Liver (tissue), 9 donors: ENCODE measurements around the gene TBC1D1. TPM values are rescaled to one million over a fixed set of nuclear protein-coding genes. Genes with fewer than 3 reads are reported as not detected.

Source experiments
- DNase-seq: peaks from one replicate; pipeline ENCODE4 v3.0.0-alpha.2; 2017; ENCODE audit warnings: low spot score
- H3K27ac ChIP-seq, 2 donors: one replicate each; pipeline ENCODE4 v1.7.0; 2013; ENCODE audit warnings: inconsistent platforms in 2 of 2, low read length in 2 of 2, control low read depth in 1 of 2, low read depth in 1 of 2, mild to moderate bottlenecking in 1 of 2
- H3K27me3 ChIP-seq, 4 donors: one replicate each; pipeline versions ENCODE4 v1.6.1 to v1.7.0; 2013; ENCODE audit warnings: low read length in 3 of 4, inconsistent platforms in 1 of 4, mild to moderate bottlenecking in 1 of 4, moderate library complexity in 1 of 4; ENCODE audit not compliant: control insufficient read depth in 4 of 4, insufficient read depth in 4 of 4
- H3K36me3 ChIP-seq, 4 donors: one replicate each; pipeline versions ENCODE4 v1.6.1 to v1.7.0; 2013; ENCODE audit warnings: low read length in 3 of 4, mild to moderate bottlenecking in 3 of 4, low read depth in 1 of 4, moderate library complexity in 1 of 4; ENCODE audit not compliant: control insufficient read depth in 4 of 4, insufficient read depth in 3 of 4
- H3K4me1 ChIP-seq, 4 donors: one replicate each; pipeline versions ENCODE4 v1.6.1 to v1.7.0; 2013; ENCODE audit warnings: low read length in 3 of 4, mild to moderate bottlenecking in 3 of 4, moderate library complexity in 1 of 4; ENCODE audit not compliant: control insufficient read depth in 4 of 4, insufficient read depth in 4 of 4
- H3K4me3 ChIP-seq, 3 donors: one replicate each; pipeline versions ENCODE4 v1.6.1 to v1.7.0; 2013; ENCODE audit warnings: low read length in 3 of 3, control low read depth in 1 of 3, low read depth in 1 of 3, mild to moderate bottlenecking in 1 of 3
- H3K9ac ChIP-seq, 2 donors: one replicate each; pipeline ENCODE4 v1.7.0; 2013; ENCODE audit warnings: low read length in 2 of 2, mild to moderate bottlenecking in 2 of 2, moderate library complexity in 2 of 2, control low read depth in 1 of 2, low read depth in 1 of 2
- H3K9me3 ChIP-seq, 4 donors: one replicate each; pipeline versions ENCODE4 v1.6.1 to v1.7.0; 2013; ENCODE audit warnings: low read length in 3 of 4; ENCODE audit not compliant: control insufficient read depth in 4 of 4
- ATF3 ChIP-seq: IDR thresholded peaks from 2 replicates; pipeline ENCODE4 v1.6.1; 2016; ENCODE audit warnings: antibody characterized with exemption
- CTCF ChIP-seq: fragments of 150-350 bp; IDR thresholded peaks from 2 replicates; pipeline ENCODE4 v1.5.1; 2017; ENCODE audit warnings: improper control_type of control experiment, low read depth, low read length; ENCODE audit not compliant: missing input control
- EGR1 ChIP-seq, 2 donors: IDR thresholded peaks; 2 replicates each; pipeline ENCODE4 v1.6.1; 2016 to 2018; ENCODE audit warnings: antibody characterized with exemption in 2 of 2, low read depth in 2 of 2
- FOXA1 ChIP-seq: IDR thresholded peaks from 2 replicates; pipeline ENCODE4 v1.6.1; 2016; ENCODE audit warnings: antibody characterized with exemption
- FOXA2 ChIP-seq: IDR thresholded peaks from 2 replicates; pipeline ENCODE4 v1.6.1; 2016; ENCODE audit warnings: antibody characterized with exemption
- HNF4A ChIP-seq, 2 donors: conservative IDR thresholded peaks; 2 replicates each; pipeline ENCODE4 v1.6.1; 2016; ENCODE audit warnings: antibody characterized with exemption in 2 of 2, mild to moderate bottlenecking in 2 of 2
- HNF4G ChIP-seq: IDR thresholded peaks from 2 replicates; pipeline ENCODE4 v1.6.1; 2016; ENCODE audit warnings: antibody characterized with exemption
- NR2F2 ChIP-seq: IDR thresholded peaks from 2 replicates; pipeline ENCODE4 v1.6.1; 2016; ENCODE audit warnings: antibody characterized with exemption
- REST ChIP-seq: IDR thresholded peaks from 2 replicates; pipeline ENCODE4 v1.6.1; 2016; ENCODE audit warnings: antibody characterized with exemption, mild to moderate bottlenecking
- SP1 ChIP-seq: IDR thresholded peaks from 2 replicates; pipeline ENCODE4 v1.6.1; 2018; ENCODE audit warnings: antibody characterized with exemption, mild to moderate bottlenecking
- TAF1 ChIP-seq: conservative IDR thresholded peaks from 2 replicates; pipeline ENCODE4 v1.6.1; 2016; ENCODE audit warnings: antibody characterized with exemption, mild to moderate bottlenecking
- YY1 ChIP-seq: IDR thresholded peaks from 2 replicates; pipeline ENCODE4 v1.6.1; 2016; ENCODE audit warnings: antibody characterized with exemption, mild to moderate bottlenecking
- WGBS: extraction: QIAGEN DNeasy Blood & Tissue Kit; methylation state at CpG from one replicate; pipeline ENCODE4 v1.1.7; 2013; 5-methylcytosine and 5-hydroxymethylcytosine counted together
- polyA plus RNA-seq, 2 donors: library from polyadenylated mRNA; stranded (reverse) in 1 of 2; unstranded in 1 of 2; fragments of 200-250 nt in 1 of 2; fragments of >200 nt in 1 of 2; fragmentation: Nextera tagmentation in 1 of 2; extraction: Ambion mirVana in 1 of 2; gene quantifications; one replicate each; pipeline versions ENCODE4 v1.2.1 to v1.2.3, GENCODE V29; 2013 to 2015
- total RNA-seq, 2 donors: library from RNA; depleted of rRNA; stranded (reverse); fragments of >200 nt; gene quantifications; one replicate each; pipeline ENCODE4 v1.2.3, GENCODE V29; 2014
- TF ChIP-seq, protein P1 (sequence below): IDR thresholded peaks from 2 replicates; pipeline ENCODE4 v1.6.1; 2016; ENCODE audit warnings: antibody characterized with exemption
- TF ChIP-seq, protein P2 (sequence below): IDR thresholded peaks from 2 replicates; pipeline ENCODE4 v1.6.1; 2016; ENCODE audit warnings: antibody characterized with exemption
- donor health status: healthy.
- donor health status: healthy.
- donor health status: healthy.
- donor health status: healthy.
- donor health status: healthy.

Gene TBC1D1
- total and polyA plus RNA-seq, 4 donors = 15.6 to 41.4 (median 20.9) TPM

DNA sequence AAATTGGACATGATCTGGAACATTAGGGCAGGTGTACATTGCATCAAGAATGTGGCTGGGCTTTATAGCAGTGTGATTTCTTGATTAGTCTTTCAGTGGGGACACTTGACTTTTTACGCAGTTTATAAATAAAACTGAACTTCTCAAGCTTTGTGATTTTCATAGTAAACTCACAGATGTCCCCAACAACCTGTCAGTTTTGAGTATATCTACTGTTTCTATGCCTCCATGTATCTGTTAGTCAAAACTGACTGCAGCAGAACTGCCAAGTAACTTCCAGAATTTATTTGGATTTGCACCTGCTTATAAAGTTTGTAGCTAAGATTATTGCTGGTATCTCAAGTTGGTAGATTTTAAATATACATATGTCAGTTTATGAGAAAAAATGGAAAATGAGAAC lies 89.4 kb downstream of the TBC1D1 start (continued):
- TF ChIP-seq NR2F2 (no peak), FOXA2 (no peak), ATF3 (no peak)

DNA sequence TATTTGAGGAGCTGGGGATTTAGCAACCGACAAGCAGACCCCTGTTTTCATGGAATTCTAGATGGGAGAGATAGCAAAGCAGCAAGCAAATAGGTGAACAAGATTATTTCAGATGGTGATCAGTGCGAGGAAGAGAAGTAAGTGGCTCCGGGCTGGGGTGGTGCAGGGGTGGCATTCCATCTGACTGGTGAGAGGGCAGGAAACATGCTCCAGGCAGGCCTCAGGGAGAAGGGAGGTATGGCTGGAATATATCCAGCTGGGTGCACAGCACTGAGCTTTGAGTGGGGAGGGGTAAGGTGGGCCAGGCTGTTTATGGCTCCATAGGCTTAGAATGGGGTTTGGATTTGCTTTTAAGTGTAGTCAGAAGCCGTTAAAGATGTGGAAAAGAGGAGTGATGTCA lies 90.5 kb downstream of the TBC1D1 start:
- Histone ChIP-seq H3K36me3 (peaks cover 0 to 2% (median 0%) of the 10 kb centered on the region in 4 donors), H3K9me3 (no peaks in the 10 kb centered on the region), H3K27ac (no peak overlapping the region), H3K27me3 (no peaks in the 10 kb centered on the region), H3K4me3 (no peak overlapping the region), H3K4me1 (peaks cover 0 to 14% (median 11%) of the 10 kb centered on the region in 4 donors), H3K9ac (no peak overlapping the region)
- WGBS = 88% methylated on average over 4 of the region's 4 CpGs
- DNase-seq = no peak
- TF ChIP-seq HNF4A (conservative IDR thresholded peaks at IDR 0.05) (no peak), TAF1 (no peak), CTCF (no peak), FOXA1 (no peak), NR2F2 (no peak), HNF4G (no peak), REST (no peak), EGR1 (IDR thresholded peaks at IDR 0.05; ENCODE audit: low read depth in 2 of 2) (no peak), YY1 (no peak), ATF3 (no peak), SP1 (no peak)
- TF ChIP-seq, protein P1, sequence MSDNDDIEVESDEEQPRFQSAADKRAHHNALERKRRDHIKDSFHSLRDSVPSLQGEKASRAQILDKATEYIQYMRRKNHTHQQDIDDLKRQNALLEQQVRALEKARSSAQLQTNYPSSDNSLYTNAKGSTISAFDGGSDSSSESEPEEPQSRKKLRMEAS = no peak
- TF ChIP-seq, protein P2, sequence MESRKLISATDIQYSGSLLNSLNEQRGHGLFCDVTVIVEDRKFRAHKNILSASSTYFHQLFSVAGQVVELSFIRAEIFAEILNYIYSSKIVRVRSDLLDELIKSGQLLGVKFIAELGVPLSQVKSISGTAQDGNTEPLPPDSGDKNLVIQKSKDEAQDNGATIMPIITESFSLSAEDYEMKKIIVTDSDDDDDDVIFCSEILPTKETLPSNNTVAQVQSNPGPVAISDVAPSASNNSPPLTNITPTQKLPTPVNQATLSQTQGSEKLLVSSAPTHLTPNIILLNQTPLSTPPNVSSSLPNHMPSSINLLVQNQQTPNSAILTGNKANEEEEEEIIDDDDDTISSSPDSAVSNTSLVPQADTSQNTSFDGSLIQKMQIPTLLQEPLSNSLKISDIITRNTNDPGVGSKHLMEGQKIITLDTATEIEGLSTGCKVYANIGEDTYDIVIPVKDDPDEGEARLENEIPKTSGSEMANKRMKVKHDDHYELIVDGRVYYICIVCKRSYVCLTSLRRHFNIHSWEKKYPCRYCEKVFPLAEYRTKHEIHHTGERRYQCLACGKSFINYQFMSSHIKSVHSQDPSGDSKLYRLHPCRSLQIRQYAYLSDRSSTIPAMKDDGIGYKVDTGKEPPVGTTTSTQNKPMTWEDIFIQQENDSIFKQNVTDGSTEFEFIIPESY = no peak
